Stomach (tissue), 4 donors: ENCODE measurements around the gene SERPINI2.

Experiments
- POLR2A ChIP-seq, 4 donors: fragments of 450-650 bp; IDR thresholded peaks; one replicate each; pipeline ENCODE4 v1.6.1; 2016; ENCODE audit warnings: antibody characterized with exemption in 4 of 4, control low read depth in 2 of 4, mild to moderate bottlenecking in 1 of 4, moderate library complexity in 1 of 4
- POLR2AphosphoS5 ChIP-seq, 3 donors: sonication (generic); formaldehyde crosslinking; IDR thresholded peaks; one replicate each; pipeline ENCODE4 v1.6.1; 2016; ENCODE audit warnings: antibody characterized with exemption in 3 of 3
- TF ChIP-seq, protein P1 (sequence below), 7 experiments: fragments of 450-650 bp in 4 of 7; fragments of 200-600 bp in 3 of 7; sonication (generic) in 3 of 7; IDR thresholded peaks; one replicate each; pipeline ENCODE4 v1.5.1; 2016 to 2019; ENCODE audit warnings: antibody characterized with exemption in 7 of 7, control low read depth in 2 of 7, mild to moderate bottlenecking in 1 of 7

DNA sequence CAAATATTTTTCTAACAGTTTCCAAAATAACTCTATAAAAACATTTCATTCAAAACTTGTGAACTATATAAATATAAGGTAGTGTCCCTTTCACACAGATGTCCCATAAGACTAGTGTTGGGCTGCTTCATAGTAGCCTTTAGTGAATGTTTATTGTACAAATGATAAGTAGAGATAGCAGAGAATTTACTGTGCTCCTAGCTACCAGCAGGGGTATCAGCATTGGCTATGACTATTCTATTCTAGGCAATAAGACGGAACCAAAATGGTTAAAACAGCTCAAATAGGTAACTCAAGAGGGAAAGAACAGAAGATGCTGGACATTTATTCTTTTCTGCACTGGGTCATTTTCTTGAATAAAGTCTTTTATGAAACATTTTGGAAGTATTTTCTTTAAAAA, 22.6 kb downstream of the SERPINI2 start:
- TF ChIP-seq POLR2AphosphoS5 (IDR thresholded peaks at IDR 0.05) (no peak), POLR2A (IDR thresholded peaks at IDR 0.05) (no peak)
- TF ChIP-seq, protein P1, sequence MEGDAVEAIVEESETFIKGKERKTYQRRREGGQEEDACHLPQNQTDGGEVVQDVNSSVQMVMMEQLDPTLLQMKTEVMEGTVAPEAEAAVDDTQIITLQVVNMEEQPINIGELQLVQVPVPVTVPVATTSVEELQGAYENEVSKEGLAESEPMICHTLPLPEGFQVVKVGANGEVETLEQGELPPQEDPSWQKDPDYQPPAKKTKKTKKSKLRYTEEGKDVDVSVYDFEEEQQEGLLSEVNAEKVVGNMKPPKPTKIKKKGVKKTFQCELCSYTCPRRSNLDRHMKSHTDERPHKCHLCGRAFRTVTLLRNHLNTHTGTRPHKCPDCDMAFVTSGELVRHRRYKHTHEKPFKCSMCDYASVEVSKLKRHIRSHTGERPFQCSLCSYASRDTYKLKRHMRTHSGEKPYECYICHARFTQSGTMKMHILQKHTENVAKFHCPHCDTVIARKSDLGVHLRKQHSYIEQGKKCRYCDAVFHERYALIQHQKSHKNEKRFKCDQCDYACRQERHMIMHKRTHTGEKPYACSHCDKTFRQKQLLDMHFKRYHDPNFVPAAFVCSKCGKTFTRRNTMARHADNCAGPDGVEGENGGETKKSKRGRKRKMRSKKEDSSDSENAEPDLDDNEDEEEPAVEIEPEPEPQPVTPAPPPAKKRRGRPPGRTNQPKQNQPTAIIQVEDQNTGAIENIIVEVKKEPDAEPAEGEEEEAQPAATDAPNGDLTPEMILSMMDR (IDR thresholded peaks at IDR 0.05) = no peak
